Breast epithelium (tissue), 3 donors: ENCODE measurements around the gene HACD1.
A peak's percentile ranks its signal among the peaks of the same experiment; 100 is the strongest.

Source experiments
- POLR2A ChIP-seq: fragments of 450-650 bp; IDR thresholded peaks from one replicate; pipeline ENCODE4 v1.6.1; 2016; ENCODE audit warnings: antibody characterized with exemption, mild to moderate bottlenecking, moderate library complexity
- POLR2AphosphoS5 ChIP-seq, 3 donors: sonication (generic); formaldehyde crosslinking; IDR thresholded peaks; one replicate each; pipeline ENCODE4 v1.6.1; 2017; ENCODE audit warnings: antibody characterized with exemption in 3 of 3
- TF ChIP-seq, protein P1 (sequence below), 3 donors: fragments of 450-650 bp; IDR thresholded peaks; one replicate each; pipeline ENCODE4 v1.5.1; 2016 to 2017; ENCODE audit warnings: antibody characterized with exemption in 3 of 3, mild to moderate bottlenecking in 3 of 3, moderate library complexity in 3 of 3

DNA sequence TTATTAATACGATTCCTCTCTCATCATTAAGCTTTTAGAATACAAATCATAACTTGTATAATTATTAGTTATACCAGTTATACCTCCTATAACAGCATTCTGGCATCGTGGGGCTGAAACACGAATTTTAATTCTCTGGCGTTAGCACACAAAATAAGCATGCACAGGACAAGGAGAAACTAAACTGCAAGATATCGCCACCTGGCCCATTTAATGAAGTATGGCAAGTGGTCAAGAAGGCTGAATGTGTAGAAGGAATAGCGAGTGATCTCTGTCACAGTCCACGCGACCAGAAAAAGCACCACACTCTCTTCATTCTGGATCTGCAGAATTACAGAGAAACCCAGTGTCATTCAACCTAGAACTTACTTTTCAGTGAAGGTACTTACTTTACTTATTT, 18.1 kb downstream of the HACD1 start:
- TF ChIP-seq, protein P1, sequence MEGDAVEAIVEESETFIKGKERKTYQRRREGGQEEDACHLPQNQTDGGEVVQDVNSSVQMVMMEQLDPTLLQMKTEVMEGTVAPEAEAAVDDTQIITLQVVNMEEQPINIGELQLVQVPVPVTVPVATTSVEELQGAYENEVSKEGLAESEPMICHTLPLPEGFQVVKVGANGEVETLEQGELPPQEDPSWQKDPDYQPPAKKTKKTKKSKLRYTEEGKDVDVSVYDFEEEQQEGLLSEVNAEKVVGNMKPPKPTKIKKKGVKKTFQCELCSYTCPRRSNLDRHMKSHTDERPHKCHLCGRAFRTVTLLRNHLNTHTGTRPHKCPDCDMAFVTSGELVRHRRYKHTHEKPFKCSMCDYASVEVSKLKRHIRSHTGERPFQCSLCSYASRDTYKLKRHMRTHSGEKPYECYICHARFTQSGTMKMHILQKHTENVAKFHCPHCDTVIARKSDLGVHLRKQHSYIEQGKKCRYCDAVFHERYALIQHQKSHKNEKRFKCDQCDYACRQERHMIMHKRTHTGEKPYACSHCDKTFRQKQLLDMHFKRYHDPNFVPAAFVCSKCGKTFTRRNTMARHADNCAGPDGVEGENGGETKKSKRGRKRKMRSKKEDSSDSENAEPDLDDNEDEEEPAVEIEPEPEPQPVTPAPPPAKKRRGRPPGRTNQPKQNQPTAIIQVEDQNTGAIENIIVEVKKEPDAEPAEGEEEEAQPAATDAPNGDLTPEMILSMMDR (IDR thresholded peaks at IDR 0.05): peak in 1 of 3 donors; percentile 22
- TF ChIP-seq POLR2AphosphoS5 (IDR thresholded peaks at IDR 0.05): no peak
- TF ChIP-seq POLR2A: no peak
